GM23338 (cell line): ENCODE measurements around the gene STX7. TPM values are rescaled to one million over a fixed set of nuclear protein-coding genes. Genes with fewer than 3 reads are reported as not detected.

Experiments
- ATAC-seq: fragments of 200-7000 bp; cut with Tn5 transposase; 3 replicates; pipeline ENCODE4 v1.9.1; 2020
- DNase-seq: peaks from one replicate; pipeline ENCODE4 v3.0.0-alpha.2; 2015; ENCODE audit warnings: low spot score
- H2AFZ ChIP-seq: fragments of 200-600 bp; sonication (generic); 2 replicates; pipeline ENCODE4 v1.8.0; 2016; ENCODE audit warnings: antibody characterized with exemption, mild to moderate bottlenecking, moderate library complexity
- H3F3A ChIP-seq: fragments of 200-600 bp; sonication (generic); replicated peaks from 2 replicates; pipeline ENCODE4 v1.8.0; 2017; ENCODE audit warnings: antibody characterized with exemption, mixed run types, low read depth
- H3K27ac ChIP-seq: fragments of 200-600 bp; sonication (generic); 2 replicates; pipeline ENCODE4 v1.6.1; 2016; ENCODE audit warnings: low read depth
- H3K27me3 ChIP-seq: fragments of 200-600 bp; sonication (generic); 2 replicates; pipeline ENCODE4 v1.8.0; 2016; ENCODE audit warnings: mild to moderate bottlenecking, mixed run types, moderate library complexity; ENCODE audit not compliant: insufficient read depth
- H3K36me3 ChIP-seq: fragments of 200-600 bp; sonication (generic); 2 replicates; pipeline ENCODE4 v1.8.0; 2016; ENCODE audit warnings: mild to moderate bottlenecking; ENCODE audit not compliant: insufficient read depth
- H3K4me1 ChIP-seq: fragments of 200-600 bp; sonication (generic); 2 replicates; pipeline ENCODE4 v1.8.0; 2016; ENCODE audit warnings: mild to moderate bottlenecking, moderate library complexity; ENCODE audit not compliant: insufficient read depth
- H3K4me2 ChIP-seq: fragments of 200-600 bp; sonication (generic); 2 replicates; pipeline ENCODE4 v1.7.1; 2017; ENCODE audit warnings: mixed run types
- H3K4me3 ChIP-seq: fragments of 200-600 bp; sonication (generic); 2 replicates; pipeline ENCODE4 v1.6.1; 2016; ENCODE audit warnings: mixed run types
- H3K79me2 ChIP-seq: fragments of 200-600 bp; sonication (generic); replicated peaks from 2 replicates; pipeline ENCODE4 v1.8.0; 2017; ENCODE audit warnings: mild to moderate bottlenecking; ENCODE audit not compliant: insufficient read depth
- H3K9me2 ChIP-seq: fragments of 200-600 bp; sonication (generic); 2 replicates; pipeline ENCODE4 v1.8.0; 2017; ENCODE audit not compliant: insufficient read depth
- H4K20me1 ChIP-seq: fragments of 200-600 bp; sonication (generic); replicated peaks from 2 replicates; pipeline ENCODE4 v1.8.0; 2017; ENCODE audit warnings: mild to moderate bottlenecking; ENCODE audit not compliant: insufficient read depth
- H3K27ac Mint-ChIP-seq: 2 replicates; pipeline ENCODE4 v1.8.0; 2020; ENCODE audit warnings: inconsistent platforms, mild to moderate bottlenecking, moderate library complexity, mixed read lengths
- H3K27me3 Mint-ChIP-seq: 3 replicates; pipeline ENCODE4 v1.8.0; 2022; ENCODE audit warnings: low read depth, mild to moderate bottlenecking, moderate library complexity, mixed read lengths, inconsistent platforms; ENCODE audit not compliant: insufficient read depth, poor library complexity
- H3K36me3 Mint-ChIP-seq: 3 replicates; pipeline ENCODE4 v1.8.0; 2021; ENCODE audit warnings: low read depth, mild to moderate bottlenecking, inconsistent platforms, moderate library complexity, mixed read lengths
- H3K4me1 Mint-ChIP-seq: 3 replicates; pipeline ENCODE4 v1.8.0; 2020; ENCODE audit warnings: mild to moderate bottlenecking, inconsistent platforms, mixed read lengths
- H3K4me3 Mint-ChIP-seq: 3 replicates; pipeline ENCODE4 v1.8.0; 2021; ENCODE audit warnings: moderate library complexity, mild to moderate bottlenecking, inconsistent platforms, mixed read lengths
- H3K9me3 Mint-ChIP-seq: 3 replicates; pipeline ENCODE4 v1.8.0; 2020; ENCODE audit warnings: moderate library complexity, mild to moderate bottlenecking, inconsistent platforms, mixed read lengths
- JUNB ChIP-seq: IDR thresholded peaks from one replicate; pipeline ENCODE4 v1.6.1; 2016; ENCODE audit warnings: antibody characterized with exemption; ENCODE audit not compliant: unreplicated experiment
- POLR2AphosphoS5 ChIP-seq: IDR thresholded peaks from 2 replicates; pipeline ENCODE4 v1.6.1; 2016; ENCODE audit warnings: antibody characterized with exemption, low read depth
- ZNF114 ChIP-seq: fragments of 250-450 bp; sonication (Bioruptor Pico); IDR thresholded peaks from 2 replicates; pipeline ENCODE4 v1.5.0; 2020; ENCODE audit warnings: mild to moderate bottlenecking, moderate library complexity
- polyA plus RNA-seq: library from polyadenylated mRNA; unstranded; fragments of >200 nt; fragmentation: Nextera tagmentation; extraction: Ambion mirVana; gene quantifications from 2 replicates; pipeline ENCODE4 v1.2.1, GENCODE V29; 2016
- total RNA-seq: library from RNA; depleted of rRNA; stranded (reverse); fragments of >200 nt; shearing (Covaris generic); gene quantifications from 2 replicates; pipeline ENCODE4 v1.2.3, GENCODE V29; 2014
- TF ChIP-seq, protein P1 (sequence below): fragments of 250-450 bp; sonication (Bioruptor Pico); IDR thresholded peaks from 2 replicates; pipeline ENCODE4 v1.5.0; 2020; ENCODE audit warnings: mild to moderate bottlenecking, moderate library complexity

STX7 gene
- total and polyA plus RNA-seq, 2 experiments from 2014 or later, result 22.4 to 28.8 TPM

GRCh38 chr6:132551214-132551613 is 38.3 kb upstream of the STX7 start:
- Mint-ChIP-seq H3K27me3 (no peaks in the 10 kb centered on the region), H3K36me3 (no peaks in the 10 kb centered on the region), H3K9me3 (no peaks in the 10 kb centered on the region), H3K27ac (peak overlapping the region; percentile 12; the same call in 1 of the 2 replicates), H3K4me3 (no peak overlapping the region), H3K4me1 (peaks cover 20% of the 10 kb centered on the region)
- Histone ChIP-seq H3F3A (no peaks in the 10 kb centered on the region), H3K4me1 (peaks cover 9% of the 10 kb centered on the region), H3K36me3 (no peaks in the 10 kb centered on the region), H4K20me1 (no peaks in the 10 kb centered on the region), H3K79me2 (no peaks in the 10 kb centered on the region), H3K4me3 (no peak overlapping the region), H3K4me2 (0 out of 2 replicates have a peak overlapping the region, but pooled peaks have one; percentile 16), H2AFZ (peak overlapping the region; percentile 90), H3K27me3 (no peaks in the 10 kb centered on the region), H3K9me2 (no peaks in the 10 kb centered on the region), H3K27ac (no peak overlapping the region)
- ATAC-seq, result peak; percentile 49
- DNase-seq, result no peak
- TF ChIP-seq POLR2AphosphoS5, result no peak
- TF ChIP-seq ZNF114, result no peak
- no peak for TF ChIP-seq JUNB

DNA sequence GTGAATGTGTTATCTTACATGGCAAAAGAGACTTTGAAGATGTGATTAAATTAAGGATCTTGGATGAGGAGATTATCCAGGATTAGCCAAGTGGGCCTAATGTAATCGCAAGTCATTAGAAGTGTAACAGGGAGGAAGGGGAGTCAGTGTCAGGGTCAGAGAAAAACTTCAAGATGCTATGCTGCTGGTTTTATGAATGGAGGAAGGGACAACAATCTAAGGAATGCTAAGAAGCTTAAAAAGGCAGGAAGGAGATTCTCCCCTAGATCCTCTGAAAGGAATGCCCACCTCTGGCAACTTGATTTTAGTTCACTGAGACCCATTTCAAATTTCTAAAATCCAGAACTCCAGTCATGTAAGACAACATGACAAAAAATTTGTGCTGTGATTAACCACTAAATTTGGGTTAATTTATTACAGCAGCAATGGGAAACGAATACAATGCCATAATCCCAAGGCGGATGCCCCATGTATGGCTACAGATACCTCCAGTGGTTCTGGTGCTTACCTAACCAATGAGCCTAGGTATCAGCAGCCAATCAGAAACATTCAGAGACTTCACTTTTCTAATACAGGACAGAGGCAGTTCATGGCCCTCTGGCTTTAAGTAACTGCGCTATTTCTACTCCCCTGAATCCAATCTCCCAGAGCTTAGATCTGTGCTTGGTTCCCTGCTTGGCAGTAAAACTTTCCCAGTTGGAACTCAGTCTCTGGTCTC is 36.0 kb upstream of the STX7 start:
- peak; percentile 70 for ATAC-seq

More for the DNA sequence above, 36.0 kb upstream of the STX7 start:
- Histone ChIP-seq H3K36me3 (no peaks in the 10 kb centered on the region), H2AFZ (peak overlapping the region; percentile 43), H3K27ac (peak overlapping the region; percentile 35; the same call in 1 of the 2 replicates), H3F3A (no peaks in the 10 kb centered on the region), H3K79me2 (no peaks in the 10 kb centered on the region), H3K4me1 (peaks cover 9% of the 10 kb centered on the region), H3K9me2 (0 out of 2 replicates have a peak, but pooled peaks cover 5% of the 10 kb centered on the region), H3K27me3 (no peaks in the 10 kb centered on the region), H4K20me1 (no peaks in the 10 kb centered on the region), H3K4me3 (no peak overlapping the region), H3K4me2 (0 out of 2 replicates have a peak overlapping the region, but pooled peaks have one; percentile 24)
- H3K4me3 Mint-ChIP-seq, result no peak overlapping the region
- H3K4me1 Mint-ChIP-seq, result peaks cover 20% of the 10 kb centered on the region
- H3K9me3 Mint-ChIP-seq, result no peaks in the 10 kb centered on the region
- peak overlapping the region; percentile 62; the same call in 1 of the 2 replicates for H3K27ac Mint-ChIP-seq
- DNase-seq, result peak; percentile 61
- no peaks in the 10 kb centered on the region for H3K36me3 Mint-ChIP-seq
- no peak for TF ChIP-seq ZNF114
- TF ChIP-seq, protein P1, sequence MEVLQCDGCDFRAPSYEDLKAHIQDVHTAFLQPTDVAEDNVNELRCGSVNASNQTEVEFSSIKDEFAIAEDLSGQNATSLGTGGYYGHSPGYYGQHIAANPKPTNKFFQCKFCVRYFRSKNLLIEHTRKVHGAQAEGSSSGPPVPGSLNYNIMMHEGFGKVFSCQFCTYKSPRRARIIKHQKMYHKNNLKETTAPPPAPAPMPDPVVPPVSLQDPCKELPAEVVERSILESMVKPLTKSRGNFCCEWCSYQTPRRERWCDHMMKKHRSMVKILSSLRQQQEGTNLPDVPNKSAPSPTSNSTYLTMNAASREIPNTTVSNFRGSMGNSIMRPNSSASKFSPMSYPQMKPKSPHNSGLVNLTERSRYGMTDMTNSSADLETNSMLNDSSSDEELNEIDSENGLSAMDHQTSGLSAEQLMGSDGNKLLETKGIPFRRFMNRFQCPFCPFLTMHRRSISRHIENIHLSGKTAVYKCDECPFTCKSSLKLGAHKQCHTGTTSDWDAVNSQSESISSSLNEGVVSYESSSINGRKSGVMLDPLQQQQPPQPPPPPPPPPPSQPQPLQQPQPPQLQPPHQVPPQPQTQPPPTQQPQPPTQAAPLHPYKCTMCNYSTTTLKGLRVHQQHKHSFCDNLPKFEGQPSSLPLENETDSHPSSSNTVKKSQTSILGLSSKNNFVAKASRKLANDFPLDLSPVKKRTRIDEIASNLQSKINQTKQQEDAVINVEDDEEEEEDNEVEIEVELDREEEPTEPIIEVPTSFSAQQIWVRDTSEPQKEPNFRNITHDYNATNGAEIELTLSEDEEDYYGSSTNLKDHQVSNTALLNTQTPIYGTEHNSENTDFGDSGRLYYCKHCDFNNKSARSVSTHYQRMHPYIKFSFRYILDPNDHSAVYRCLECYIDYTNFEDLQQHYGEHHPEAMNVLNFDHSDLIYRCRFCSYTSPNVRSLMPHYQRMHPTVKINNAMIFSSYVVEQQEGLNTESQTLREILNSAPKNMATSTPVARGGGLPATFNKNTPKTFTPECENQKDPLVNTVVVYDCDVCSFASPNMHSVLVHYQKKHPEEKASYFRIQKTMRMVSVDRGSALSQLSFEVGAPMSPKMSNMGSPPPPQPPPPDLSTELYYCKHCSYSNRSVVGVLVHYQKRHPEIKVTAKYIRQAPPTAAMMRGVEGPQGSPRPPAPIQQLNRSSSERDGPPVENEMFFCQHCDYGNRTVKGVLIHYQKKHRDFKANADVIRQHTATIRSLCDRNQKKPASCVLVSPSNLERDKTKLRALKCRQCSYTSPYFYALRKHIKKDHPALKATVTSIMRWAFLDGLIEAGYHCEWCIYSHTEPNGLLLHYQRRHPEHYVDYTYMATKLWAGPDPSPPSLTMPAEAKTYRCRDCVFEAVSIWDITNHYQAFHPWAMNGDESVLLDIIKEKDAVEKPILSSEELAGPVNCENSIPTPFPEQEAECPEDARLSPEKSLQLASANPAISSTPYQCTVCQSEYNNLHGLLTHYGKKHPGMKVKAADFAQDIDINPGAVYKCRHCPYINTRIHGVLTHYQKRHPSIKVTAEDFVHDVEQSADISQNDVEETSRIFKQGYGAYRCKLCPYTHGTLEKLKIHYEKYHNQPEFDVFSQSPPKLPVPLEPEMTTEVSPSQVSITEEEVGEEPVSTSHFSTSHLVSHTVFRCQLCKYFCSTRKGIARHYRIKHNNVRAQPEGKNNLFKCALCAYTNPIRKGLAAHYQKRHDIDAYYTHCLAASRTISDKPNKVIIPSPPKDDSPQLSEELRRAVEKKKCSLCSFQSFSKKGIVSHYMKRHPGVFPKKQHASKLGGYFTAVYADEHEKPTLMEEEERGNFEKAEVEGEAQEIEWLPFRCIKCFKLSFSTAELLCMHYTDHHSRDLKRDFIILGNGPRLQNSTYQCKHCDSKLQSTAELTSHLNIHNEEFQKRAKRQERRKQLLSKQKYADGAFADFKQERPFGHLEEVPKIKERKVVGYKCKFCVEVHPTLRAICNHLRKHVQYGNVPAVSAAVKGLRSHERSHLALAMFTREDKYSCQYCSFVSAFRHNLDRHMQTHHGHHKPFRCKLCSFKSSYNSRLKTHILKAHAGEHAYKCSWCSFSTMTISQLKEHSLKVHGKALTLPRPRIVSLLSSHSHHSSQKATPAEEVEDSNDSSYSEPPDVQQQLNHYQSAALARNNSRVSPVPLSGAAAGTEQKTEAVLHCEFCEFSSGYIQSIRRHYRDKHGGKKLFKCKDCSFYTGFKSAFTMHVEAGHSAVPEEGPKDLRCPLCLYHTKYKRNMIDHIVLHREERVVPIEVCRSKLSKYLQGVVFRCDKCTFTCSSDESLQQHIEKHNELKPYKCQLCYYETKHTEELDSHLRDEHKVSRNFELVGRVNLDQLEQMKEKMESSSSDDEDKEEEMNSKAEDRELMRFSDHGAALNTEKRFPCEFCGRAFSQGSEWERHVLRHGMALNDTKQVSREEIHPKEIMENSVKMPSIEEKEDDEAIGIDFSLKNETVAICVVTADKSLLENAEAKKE (CRISPR knock-in tag), result 0 out of 2 replicates have a peak, but pooled peaks have one; percentile 27
- H3K27me3 Mint-ChIP-seq, result no peaks in the 10 kb centered on the region
